ENCODE measurements around the gene KLHL35. TPM values are rescaled to one million over a fixed set of nuclear protein-coding genes. Genes with fewer than 3 reads are reported as not detected.

KLHL35 gene
- total RNA-seq, 4 donors from 2014 or later, result 0.72 TPM; not detected in 3

DNA sequence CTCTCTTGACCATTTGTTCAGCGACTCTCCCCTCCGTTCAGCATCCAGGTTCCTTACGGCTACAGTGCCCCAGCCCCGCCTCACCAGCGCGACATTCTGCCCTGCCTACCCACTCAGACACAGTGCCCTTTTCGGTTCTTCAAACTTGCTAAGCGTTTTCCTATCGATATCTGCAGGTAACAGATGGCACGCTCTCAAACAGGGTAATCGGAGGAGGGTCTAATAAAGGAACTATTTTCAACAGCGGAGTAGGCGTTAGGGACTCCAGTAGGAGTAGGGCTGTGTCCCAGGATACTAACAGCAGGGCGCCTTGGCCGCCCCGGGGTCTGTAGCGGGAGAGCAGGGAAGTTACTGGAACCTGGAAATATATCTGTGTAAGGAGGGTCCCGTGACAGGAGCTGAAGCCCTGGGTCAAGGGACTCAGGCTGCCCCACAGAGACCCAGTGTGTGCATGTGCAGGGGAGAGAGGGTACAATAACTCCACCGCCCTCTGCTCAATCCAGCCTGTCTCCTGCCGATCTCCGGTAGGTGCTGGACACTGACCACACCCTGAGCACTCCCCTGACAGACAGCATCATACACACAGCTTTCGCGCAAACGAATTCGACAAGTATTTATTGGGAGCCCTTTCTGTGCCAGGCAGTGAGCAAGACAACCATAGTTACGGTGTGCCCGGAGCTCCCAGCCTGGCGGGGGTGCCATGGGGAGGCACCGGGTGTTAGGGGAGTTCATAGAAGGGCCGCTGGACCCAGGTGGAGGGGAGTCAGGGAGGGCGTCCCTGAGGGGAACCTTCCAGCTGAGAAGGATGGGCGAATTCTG, 2.1 kb downstream of the KLHL35 start:
- Histone ChIP-seq H3K27me3 (peaks cover 62% of the 10 kb centered on the region), H3K4me3 (peak overlapping the region in 1 of 2 donors; percentile 51), H3K9me3 (peaks cover 0 to 8% (median 0%) of the 10 kb centered on the region in 3 donors), H3K36me3 (peaks cover 0 to 12% of the 10 kb centered on the region in 2 donors), H3K4me1 (peaks cover 0 to 39% (median 9%) of the 10 kb centered on the region in 3 donors), H3K27ac (peak overlapping the region in 1 of 4 donors; percentile 46)
- no peak for TF ChIP-seq POLR2AphosphoS5 (IDR thresholded peaks at IDR 0.05)
- TF ChIP-seq, protein P1, sequence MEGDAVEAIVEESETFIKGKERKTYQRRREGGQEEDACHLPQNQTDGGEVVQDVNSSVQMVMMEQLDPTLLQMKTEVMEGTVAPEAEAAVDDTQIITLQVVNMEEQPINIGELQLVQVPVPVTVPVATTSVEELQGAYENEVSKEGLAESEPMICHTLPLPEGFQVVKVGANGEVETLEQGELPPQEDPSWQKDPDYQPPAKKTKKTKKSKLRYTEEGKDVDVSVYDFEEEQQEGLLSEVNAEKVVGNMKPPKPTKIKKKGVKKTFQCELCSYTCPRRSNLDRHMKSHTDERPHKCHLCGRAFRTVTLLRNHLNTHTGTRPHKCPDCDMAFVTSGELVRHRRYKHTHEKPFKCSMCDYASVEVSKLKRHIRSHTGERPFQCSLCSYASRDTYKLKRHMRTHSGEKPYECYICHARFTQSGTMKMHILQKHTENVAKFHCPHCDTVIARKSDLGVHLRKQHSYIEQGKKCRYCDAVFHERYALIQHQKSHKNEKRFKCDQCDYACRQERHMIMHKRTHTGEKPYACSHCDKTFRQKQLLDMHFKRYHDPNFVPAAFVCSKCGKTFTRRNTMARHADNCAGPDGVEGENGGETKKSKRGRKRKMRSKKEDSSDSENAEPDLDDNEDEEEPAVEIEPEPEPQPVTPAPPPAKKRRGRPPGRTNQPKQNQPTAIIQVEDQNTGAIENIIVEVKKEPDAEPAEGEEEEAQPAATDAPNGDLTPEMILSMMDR (IDR thresholded peaks at IDR 0.05), result no peak
- no peak for ATAC-seq
- WGBS, 2 donors (ENCODE audit: low coverage in 1 of 2), result 0 to 15% methylated on average over 2 to 8 of the region's 32 CpGs

GRCh38 chr11:75429902-75430713, 2.9 kb downstream of the KLHL35 start:
- TF ChIP-seq POLR2A (IDR thresholded peaks at IDR 0.05) (no peak), POLR2AphosphoS5 (IDR thresholded peaks at IDR 0.05) (no peak), EP300 (IDR thresholded peaks at IDR 0.05) (no peak)
- TF ChIP-seq, protein P1 (IDR thresholded peaks at IDR 0.05), result no peak
- peaks cover 0 to 39% (median 9%) of the 10 kb centered on the region in 3 donors for H3K4me1 ChIP-seq
- WGBS, 2 donors (ENCODE audit: low coverage in 1 of 2), result 3% methylated on average over 6 of the region's 134 CpGs; no CpG with 5 or more reads in 1 of the 2 donors

GRCh38 chr11:75429641-75429901, 3.4 kb downstream of the KLHL35 start:
- Histone ChIP-seq H3K4me3 (peak overlapping the region in 1 of 2 donors; percentile 51), H3K9me3 (peaks cover 0 to 8% (median 0%) of the 10 kb centered on the region in 3 donors), H3K27ac (peak overlapping the region in 1 of 4 donors; percentile 27), H3K4me1 (peaks cover 0 to 39% (median 9%) of the 10 kb centered on the region in 3 donors), H3K36me3 (peaks cover 0 to 7% of the 10 kb centered on the region in 2 donors), H3K27me3 (peaks cover 59% of the 10 kb centered on the region)
- WGBS, 2 donors (ENCODE audit: low coverage in 1 of 2), result 22% methylated on average over 20 to 25 of the region's 25 CpGs
- TF ChIP-seq POLR2A (IDR thresholded peaks at IDR 0.05) (no peak), EP300 (IDR thresholded peaks at IDR 0.05) (no peak), POLR2AphosphoS5 (IDR thresholded peaks at IDR 0.05) (no peak)
- TF ChIP-seq, protein P1 (IDR thresholded peaks at IDR 0.05), result no peak
- no peak for ATAC-seq

More at GRCh38 chr11:75429902-75430713, 2.9 kb downstream of the KLHL35 start:
- peak overlapping the region in 1 of 2 donors; percentile 51 for H3K4me3 ChIP-seq
- H3K9me3 ChIP-seq, result peaks cover 0 to 8% (median 0%) of the 10 kb centered on the region in 3 donors
- H3K27ac ChIP-seq, result peak overlapping the region in 3 of 4 donors; percentile 27 to 46 (median 31)
- H3K36me3 ChIP-seq, result peaks cover 0 to 12% of the 10 kb centered on the region in 2 donors
- peak; percentile 59 for ATAC-seq
- peaks cover 62% of the 10 kb centered on the region for H3K27me3 ChIP-seq

GRCh38 chr11:75428989-75429640, 3.9 kb downstream of the KLHL35 start:
- Histone ChIP-seq H3K4me1 (peaks cover 0 to 39% (median 9%) of the 10 kb centered on the region in 3 donors), H3K4me3 (peak overlapping the region in 1 of 2 donors; percentile 53), H3K27me3 (peaks cover 58% of the 10 kb centered on the region), H3K27ac (no peak overlapping the region), H3K36me3 (peaks cover 0 to 5% of the 10 kb centered on the region in 2 donors), H3K9me3 (peaks cover 0 to 8% (median 0%) of the 10 kb centered on the region in 3 donors)
- TF ChIP-seq EP300 (IDR thresholded peaks at IDR 0.05) (no peak), POLR2AphosphoS5 (IDR thresholded peaks at IDR 0.05) (no peak), POLR2A (IDR thresholded peaks at IDR 0.05) (no peak)
- TF ChIP-seq, protein P1 (IDR thresholded peaks at IDR 0.05), result no peak
- no peak for ATAC-seq
- 67 to 69% methylated on average over 14 to 16 of the region's 16 CpGs for WGBS, 2 donors (ENCODE audit: low coverage in 1 of 2)
